HUES64 (cell line): ENCODE data around the gene LRRTM2.
A peak's percentile ranks its signal among the peaks of the same experiment; 100 is the strongest.
"Not testable (repeated sequence)": the region's sequence is repeated elsewhere in the genome, so short reads cannot be mapped to it uniquely, and the experiment has no call there.

Experiments
- H3K27ac ChIP-seq: 2 replicates; pipeline ENCODE4 v1.7.0; 2013; ENCODE audit warnings: low read depth, low read length, inconsistent platforms
- H3K27me3 ChIP-seq: 2 replicates; pipeline ENCODE4 v1.6.1; 2013; ENCODE audit warnings: mild to moderate bottlenecking, low read length; ENCODE audit not compliant: insufficient read depth
- H3K36me3 ChIP-seq: 2 replicates; pipeline ENCODE4 v1.6.1; 2013; ENCODE audit warnings: mild to moderate bottlenecking, low read length; ENCODE audit not compliant: insufficient read depth
- H3K4me1 ChIP-seq: 2 replicates; pipeline ENCODE4 v1.6.1; 2013; ENCODE audit warnings: mild to moderate bottlenecking, low read length, moderate library complexity; ENCODE audit not compliant: insufficient read depth
- H3K4me3 ChIP-seq: 2 replicates; pipeline ENCODE4 v1.5.1; 2013; ENCODE audit warnings: mild to moderate bottlenecking, low read length, moderate library complexity
- H3K9ac ChIP-seq: 2 replicates; pipeline ENCODE4 v1.6.1; 2013; ENCODE audit warnings: mild to moderate bottlenecking, low read depth, low read length
- H3K9me3 ChIP-seq: 2 replicates; pipeline ENCODE4 v1.6.1; 2013; ENCODE audit warnings: low read depth, low read length; ENCODE audit not compliant: insufficient read depth
- WGBS: fragments of 150-250, 120-280 bp; methylation state at CpG from one replicate; pipeline ENCODE4 v1.1.7; 2013; ENCODE audit warnings: missing lambda C conversion rate; 5-methylcytosine and 5-hydroxymethylcytosine counted together

LRRTM2 gene

DNA sequence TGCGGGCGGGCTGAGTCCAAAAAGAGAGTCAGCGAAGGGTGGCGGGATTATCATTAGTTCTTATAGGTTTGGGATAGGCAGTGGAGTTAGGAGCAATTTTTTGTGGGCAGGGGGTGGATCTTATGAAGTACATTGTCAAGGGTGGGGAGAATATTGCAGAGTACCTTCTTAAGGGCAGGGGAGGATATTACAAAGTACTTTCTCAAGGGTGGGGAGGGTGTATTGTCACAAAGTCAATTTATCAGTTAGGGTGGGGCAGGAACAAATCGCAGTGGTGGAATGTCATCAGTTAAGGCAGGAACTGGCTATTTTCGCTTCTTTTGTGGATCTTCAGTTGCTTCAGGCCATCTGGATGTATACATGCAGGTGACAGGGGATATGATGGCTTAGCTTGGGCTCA lies 40.3 kb downstream of the LRRTM2 start:
- WGBS: 88% methylated on average over 6 of the region's 6 CpGs
- Histone ChIP-seq H3K9ac (0 out of 2 replicates have a peak overlapping the region, but pooled peaks have one; percentile 0), H3K4me1 (peaks cover 68% of the 10 kb centered on the region), H3K27ac (peak overlapping the region; percentile 93; the same call in 1 of the 2 replicates), H3K36me3 (peaks cover 11% of the 10 kb centered on the region)
- H3K4me3 ChIP-seq, H3K27me3 ChIP-seq, H3K9me3 ChIP-seq: not testable (repeated sequence)

DNA sequence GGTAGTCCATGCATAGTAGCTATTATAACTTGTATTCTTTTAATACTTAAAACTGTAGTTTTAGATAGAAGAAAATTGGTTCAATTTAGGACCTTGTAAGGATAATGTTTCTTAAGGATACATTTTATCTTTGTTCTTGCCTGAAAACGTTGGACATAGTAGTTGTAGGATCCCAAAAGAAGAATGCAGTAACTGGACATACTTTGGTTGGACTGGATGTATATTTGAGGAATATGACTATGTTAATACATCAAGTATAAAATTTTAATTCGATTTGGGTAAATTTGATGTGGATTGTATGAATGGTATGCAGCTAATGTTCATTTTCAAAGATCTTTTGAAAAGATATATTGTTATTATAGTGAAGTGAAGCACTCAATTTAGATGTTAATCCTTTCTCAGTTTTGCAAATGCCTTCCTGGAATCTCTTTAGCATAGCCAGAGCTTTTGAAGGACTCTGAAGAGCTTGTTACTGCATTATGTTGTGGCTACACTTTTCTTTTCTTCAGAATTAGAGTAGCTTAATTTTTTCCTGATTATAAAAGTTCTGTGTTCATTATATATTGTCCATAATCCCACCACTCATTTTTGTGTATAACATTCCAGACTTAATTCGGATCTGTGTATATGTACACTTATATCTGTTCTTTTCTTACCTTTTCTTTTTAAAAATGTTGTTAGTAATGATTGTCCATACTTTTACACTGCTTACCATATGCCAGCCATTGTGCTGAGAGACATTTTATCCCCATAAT lies 41.2 kb downstream of the LRRTM2 start:
- H3K9ac ChIP-seq: 0 out of 2 replicates have a peak overlapping the region, but pooled peaks have one; percentile 0
- H3K27me3 ChIP-seq: no peaks in the 10 kb centered on the region
- H3K4me1 ChIP-seq: peaks cover 68% of the 10 kb centered on the region
- H3K9me3 ChIP-seq: no peaks in the 10 kb centered on the region
- H3K27ac ChIP-seq: peak overlapping the region; percentile 93
- H3K4me3 ChIP-seq: peak overlapping the region; percentile 23
- 3% methylated on average over 2 of the region's 3 CpGs for WGBS
- peaks cover 18% of the 10 kb centered on the region for H3K36me3 ChIP-seq

DNA sequence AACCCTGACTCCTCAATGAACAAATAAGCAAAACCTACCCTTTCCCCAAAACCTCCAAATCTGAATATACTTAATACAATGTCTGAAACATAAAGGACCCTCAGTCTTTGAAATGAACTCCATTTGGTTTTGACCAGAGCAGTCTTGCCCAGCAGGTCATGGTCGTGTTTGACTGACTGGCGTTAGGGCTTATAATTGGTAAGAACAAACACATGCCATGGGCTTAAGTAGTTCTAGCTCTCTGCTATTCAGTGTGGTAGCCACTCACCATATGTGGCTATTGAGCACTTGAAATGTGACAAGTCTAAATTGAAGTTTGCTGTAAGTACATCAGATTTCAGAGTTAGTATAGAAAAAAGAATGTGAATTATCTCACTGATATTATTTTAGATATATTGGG lies 42.1 kb downstream of the LRRTM2 start:
- peak overlapping the region; percentile 93 for H3K27ac ChIP-seq
- peak overlapping the region; percentile 2; the same call in 1 of the 2 replicates for H3K4me3 ChIP-seq
- H3K27me3 ChIP-seq: no peaks in the 10 kb centered on the region
- no peaks in the 10 kb centered on the region for H3K9me3 ChIP-seq
- H3K36me3 ChIP-seq: peaks cover 25% of the 10 kb centered on the region
- H3K4me1 ChIP-seq: peaks cover 68% of the 10 kb centered on the region
- 25% methylated on average over 2 of the region's 2 CpGs for WGBS
- H3K9ac ChIP-seq: no peak overlapping the region

DNA sequence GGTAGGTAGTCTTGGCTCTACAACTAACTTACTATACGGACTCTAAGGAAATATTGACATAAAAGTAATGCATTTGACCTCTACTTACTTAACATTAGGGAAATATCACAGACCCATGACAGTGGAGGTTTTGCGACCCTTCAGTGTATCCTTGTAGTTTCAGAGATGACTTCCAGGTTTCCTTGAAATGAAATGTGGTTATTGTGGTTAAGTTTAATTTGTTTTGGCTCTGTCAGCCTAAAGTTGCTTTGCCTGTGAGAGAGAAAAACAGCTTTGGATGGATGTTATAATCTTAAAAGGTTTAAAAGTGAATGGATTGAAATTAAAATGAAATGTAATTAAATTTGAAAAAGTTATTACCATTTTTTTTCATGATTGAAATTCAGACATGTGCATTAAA lies 42.9 kb downstream of the LRRTM2 start:
- Histone ChIP-seq H3K27me3 (no peaks in the 10 kb centered on the region), H3K9ac (no peak overlapping the region), H3K4me1 (peaks cover 68% of the 10 kb centered on the region), H3K4me3 (no peak overlapping the region), H3K9me3 (no peaks in the 10 kb centered on the region), H3K36me3 (peaks cover 34% of the 10 kb centered on the region), H3K27ac (peak overlapping the region; percentile 93)
- WGBS: 94% methylated on average over 1 of the region's 2 CpGs

DNA sequence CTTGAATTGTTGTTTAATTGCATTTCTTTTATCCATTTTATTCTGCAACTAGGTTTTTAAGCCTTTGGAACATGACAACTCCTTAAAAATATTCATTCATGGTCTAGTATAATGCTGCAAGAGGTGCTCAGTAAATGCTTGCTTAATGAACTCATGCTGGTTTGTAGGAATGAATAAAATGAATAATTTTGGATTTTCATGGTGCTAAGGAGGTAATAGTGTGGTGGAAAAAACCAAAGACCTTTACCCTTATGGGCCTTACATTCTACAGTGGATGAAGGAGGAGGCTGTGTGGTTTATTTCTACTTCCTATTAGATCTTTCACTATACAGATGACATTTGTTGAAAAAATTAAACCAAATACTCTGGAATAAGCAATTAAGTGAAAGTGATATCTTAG lies 43.4 kb downstream of the LRRTM2 start:
- peaks cover 39% of the 10 kb centered on the region for H3K36me3 ChIP-seq
- no peaks in the 10 kb centered on the region for H3K9me3 ChIP-seq
- H3K27ac ChIP-seq: peak overlapping the region; percentile 93
- H3K27me3 ChIP-seq: no peaks in the 10 kb centered on the region
- peaks cover 63% of the 10 kb centered on the region for H3K4me1 ChIP-seq
- no peak overlapping the region for H3K4me3 ChIP-seq
- no peak overlapping the region for H3K9ac ChIP-seq

DNA sequence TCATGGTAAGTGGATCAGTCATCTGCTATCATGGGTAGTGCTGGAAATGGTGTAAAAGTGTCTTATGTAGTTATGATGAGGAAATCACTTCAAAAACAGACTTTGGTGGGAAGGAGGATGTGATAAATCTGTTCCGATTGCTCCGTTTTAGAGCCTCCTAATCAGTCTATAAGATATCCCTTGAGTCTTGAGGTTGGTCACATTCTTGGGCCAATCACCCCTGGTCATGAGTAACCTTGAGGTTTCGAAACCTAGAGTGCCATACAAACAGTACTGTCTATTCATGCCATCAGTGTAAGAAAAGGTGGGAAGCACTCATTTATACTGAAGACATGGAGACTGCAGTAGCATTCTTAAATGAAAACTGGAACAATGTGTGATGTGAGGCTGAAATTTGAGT lies 45.8 kb downstream of the LRRTM2 start:
- peaks cover 61% of the 10 kb centered on the region for H3K36me3 ChIP-seq

DNA sequence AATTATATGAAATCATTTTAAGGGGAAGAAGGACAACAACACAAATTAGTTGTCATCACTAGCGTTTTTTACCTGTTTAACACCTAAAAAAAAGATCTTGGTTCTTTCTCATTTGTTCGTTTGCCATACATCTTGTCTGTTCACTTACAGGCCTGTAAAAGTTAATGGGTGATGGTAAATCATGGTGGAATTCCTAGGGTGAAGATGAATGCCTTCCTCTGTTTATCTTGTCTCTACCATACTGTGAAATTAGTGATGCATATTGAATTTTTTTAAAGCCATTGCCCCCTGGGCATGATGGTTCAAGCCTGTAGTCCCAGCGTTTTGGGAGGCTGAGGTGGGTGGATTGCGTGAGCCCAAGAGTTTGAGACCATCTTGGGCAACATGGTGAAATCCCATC lies 46.6 kb downstream of the LRRTM2 start:
- Histone ChIP-seq H3K27ac (no peak overlapping the region), H3K4me3 (no peak overlapping the region), H3K36me3 (peaks cover 65% of the 10 kb centered on the region), H3K4me1 (peaks cover 33% of the 10 kb centered on the region), H3K27me3 (no peaks in the 10 kb centered on the region), H3K9me3 (no peaks in the 10 kb centered on the region), H3K9ac (no peak overlapping the region)
- WGBS: 86% methylated on average over 4 of the region's 4 CpGs

More for the DNA sequence above, 45.8 kb downstream of the LRRTM2 start:
- WGBS: 91% methylated on average over 3 of the region's 3 CpGs
- Histone ChIP-seq H3K4me1 (peaks cover 40% of the 10 kb centered on the region), H3K9ac (no peak overlapping the region), H3K27ac (no peak overlapping the region), H3K4me3 (no peak overlapping the region), H3K27me3 (no peaks in the 10 kb centered on the region), H3K9me3 (no peaks in the 10 kb centered on the region)

DNA sequence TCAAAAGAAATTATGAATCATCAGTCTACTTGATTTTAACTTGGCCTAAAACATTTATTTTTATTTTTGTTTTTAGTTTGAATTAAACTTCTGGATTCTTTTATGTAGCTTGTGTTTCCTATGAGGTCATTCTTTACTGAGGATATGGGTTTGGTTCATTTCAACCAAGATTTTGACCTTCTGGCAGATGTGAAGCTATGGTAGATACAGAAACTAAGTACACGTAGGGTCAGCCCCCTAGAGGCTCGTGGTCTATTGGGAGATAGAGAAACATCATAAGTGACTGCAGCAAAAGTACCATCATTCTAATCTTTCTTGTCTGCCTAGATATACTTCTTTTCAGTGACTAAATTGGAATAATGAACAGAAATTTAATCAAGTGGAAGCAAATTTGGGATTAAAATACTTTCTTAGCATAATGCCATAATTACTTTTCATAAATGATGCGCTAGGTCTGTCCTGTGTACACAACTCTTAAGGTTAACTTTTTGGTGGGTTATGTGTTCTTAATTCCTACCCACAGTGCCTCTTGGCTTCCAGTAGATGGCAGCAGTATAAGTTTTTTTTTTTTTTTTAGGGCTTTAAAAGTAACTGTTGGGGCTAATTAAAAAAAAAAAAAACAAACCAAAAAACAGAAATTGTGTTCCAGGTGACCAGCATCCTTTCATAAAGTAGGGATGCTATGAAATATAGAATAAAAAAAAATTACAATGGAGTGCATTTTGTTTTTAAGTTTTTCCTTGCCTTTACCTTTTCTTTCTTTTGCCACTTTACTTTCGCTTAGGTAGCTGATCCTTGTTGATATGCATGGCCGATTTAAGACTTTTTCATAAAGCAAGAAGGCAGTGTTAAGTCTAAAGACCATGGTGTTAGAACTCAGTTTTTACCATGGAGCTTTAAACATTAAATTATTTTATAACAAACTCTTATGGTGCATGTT lies 49.9 kb downstream of the LRRTM2 start:
- Histone ChIP-seq H3K27me3 (no peaks in the 10 kb centered on the region), H3K36me3 (peaks cover 62% of the 10 kb centered on the region), H3K9me3 (no peaks in the 10 kb centered on the region), H3K4me1 (no peaks in the 10 kb centered on the region), H3K9ac (no peak overlapping the region), H3K4me3 (no peak overlapping the region), H3K27ac (no peak overlapping the region)
- WGBS: 88% methylated on average over 5 of the region's 5 CpGs

DNA sequence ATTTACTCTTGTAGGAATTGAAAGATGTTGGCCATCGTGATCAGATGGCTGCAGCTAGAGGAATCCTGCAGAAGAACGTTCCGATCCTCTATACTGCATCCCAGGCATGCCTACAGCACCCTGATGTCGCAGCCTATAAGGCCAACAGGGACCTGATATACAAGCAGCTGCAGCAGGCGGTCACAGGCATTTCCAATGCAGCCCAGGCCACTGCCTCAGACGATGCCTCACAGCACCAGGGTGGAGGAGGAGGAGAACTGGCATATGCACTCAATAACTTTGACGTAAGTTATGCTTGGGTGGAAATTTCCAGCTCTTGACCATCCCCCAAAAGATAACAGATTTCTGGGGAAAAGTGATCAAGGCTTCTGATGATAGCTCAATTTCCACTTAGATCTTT lies 50.6 kb downstream of the LRRTM2 start:
- Histone ChIP-seq H3K36me3 (peaks cover 61% of the 10 kb centered on the region), H3K9me3 (no peaks in the 10 kb centered on the region), H3K4me3 (no peak overlapping the region), H3K27ac (no peak overlapping the region), H3K4me1 (no peaks in the 10 kb centered on the region), H3K9ac (no peak overlapping the region), H3K27me3 (no peaks in the 10 kb centered on the region)
- WGBS: 97% methylated on average over 7 of the region's 7 CpGs

DNA sequence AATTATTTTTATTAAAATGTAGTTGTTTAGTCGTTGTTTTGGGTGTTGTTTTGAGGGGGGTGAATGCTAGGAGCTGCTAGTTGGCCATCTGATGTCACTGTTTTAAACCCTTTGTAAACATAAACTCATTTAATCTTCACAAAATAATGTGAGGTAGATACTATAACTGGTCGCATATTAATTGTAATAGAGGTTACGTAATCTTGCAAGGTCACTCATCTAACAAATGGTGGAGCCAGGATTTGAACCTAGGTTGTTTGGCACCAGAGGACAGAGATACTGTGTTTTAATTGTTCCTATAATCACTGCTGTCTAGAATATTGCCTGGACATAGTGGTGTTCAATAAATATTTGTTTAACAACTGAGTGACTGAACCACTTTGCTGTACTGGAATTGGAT lies 54.4 kb downstream of the LRRTM2 start:
- Histone ChIP-seq H3K9ac (no peak overlapping the region), H3K27ac (no peak overlapping the region), H3K27me3 (no peaks in the 10 kb centered on the region), H3K36me3 (peaks cover 29% of the 10 kb centered on the region), H3K4me1 (no peaks in the 10 kb centered on the region), H3K4me3 (no peak overlapping the region), H3K9me3 (no peaks in the 10 kb centered on the region)
- WGBS: 95% methylated on average over 2 of the region's 3 CpGs

DNA sequence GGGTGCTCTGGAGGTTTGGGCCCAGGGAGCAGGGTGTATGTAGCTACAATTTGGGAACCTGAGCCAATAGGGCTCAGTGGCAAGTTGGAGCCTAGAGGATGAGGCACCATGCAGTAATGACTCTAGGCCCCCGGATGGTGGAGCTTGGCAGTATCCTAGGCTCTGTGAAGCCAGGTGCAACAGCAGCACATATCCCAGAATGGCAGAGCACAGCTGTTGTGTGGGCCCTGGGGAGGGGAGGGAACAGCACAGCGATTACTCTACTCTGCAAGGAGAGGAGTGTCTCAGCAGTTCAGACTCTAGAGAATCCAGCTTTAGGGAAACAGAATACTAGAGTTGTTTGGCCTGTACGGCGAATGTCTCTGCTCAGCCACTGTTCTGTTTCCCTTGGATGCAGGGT lies 56.1 kb downstream of the LRRTM2 start:
- no peak overlapping the region for H3K9ac ChIP-seq
- H3K27me3 ChIP-seq: no peaks in the 10 kb centered on the region
- H3K36me3 ChIP-seq: peaks cover 28% of the 10 kb centered on the region
- H3K27ac ChIP-seq: no peak overlapping the region
- no peaks in the 10 kb centered on the region for H3K9me3 ChIP-seq
- WGBS: 91% methylated on average over 4 of the region's 4 CpGs
- H3K4me3 ChIP-seq: no peak overlapping the region
- no peaks in the 10 kb centered on the region for H3K4me1 ChIP-seq
